ENCODE results near the gene ERC2.

DNA sequence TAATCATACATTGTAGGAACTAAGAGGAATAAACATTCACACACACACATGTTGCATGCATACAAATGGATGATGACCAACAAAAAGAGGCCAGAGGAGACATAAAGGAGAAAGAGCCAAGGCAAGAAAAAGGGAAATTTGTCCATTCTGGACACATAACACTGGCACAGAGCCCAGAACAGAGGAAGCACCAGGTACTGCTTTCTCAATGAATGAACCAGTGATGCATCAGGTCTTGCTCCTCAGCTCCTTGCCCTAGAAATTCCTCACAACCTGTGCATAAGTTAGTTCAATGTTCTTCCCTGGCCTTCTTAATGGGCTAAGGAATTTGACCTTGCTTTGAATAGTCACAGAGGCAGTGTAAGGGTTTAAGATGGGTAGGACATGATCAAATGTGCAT is 270.3 kb downstream of the ERC2 start:
- TF ChIP-seq POLR2A (IDR thresholded peaks at IDR 0.05; ENCODE audit: low read depth, low read length) (no peak), POLR2AphosphoS5 (IDR thresholded peaks at IDR 0.05; ENCODE audit: low read depth, low read length) (no peak)

Data from GM12892 (cell line).